Measurements from ENCODE around the gene TRAM2.

Gene TRAM2

DNA sequence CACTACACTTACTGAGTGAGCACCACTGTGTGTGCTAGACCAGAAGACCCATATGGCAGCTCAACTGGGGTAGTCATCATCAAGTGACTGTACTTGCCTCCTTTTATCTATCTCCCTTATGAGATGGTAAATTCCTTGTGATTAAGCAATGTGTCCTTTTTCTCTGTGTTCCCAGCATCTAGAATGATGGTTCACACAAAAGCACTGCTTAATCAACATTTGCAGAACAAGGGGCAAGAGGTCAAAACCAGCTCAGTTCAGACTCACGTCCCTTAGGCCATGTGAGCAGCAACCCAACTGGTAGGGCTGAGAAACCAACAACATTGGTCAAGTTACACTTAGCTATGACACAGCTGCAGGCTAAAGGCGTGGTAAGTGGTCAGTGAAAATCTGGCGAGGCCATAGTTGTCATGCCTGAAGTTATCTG lies 10.0 kb downstream of the TRAM2 start:
- Histone ChIP-seq H3K4me3 (ENCODE audit: low read length) (no peak overlapping the region), H3K4me2 (ENCODE audit: low read length) (peak overlapping the region; percentile 65), H2AFZ (ENCODE audit: low read depth, low read length) (no peak overlapping the region), H3K4me1 (ENCODE audit: low read length) (peaks cover 49% of the 10 kb centered on the region), H3K79me2 (ENCODE audit: low read length) (peaks cover 99% of the 10 kb centered on the region), H4K20me1 (ENCODE audit: insufficient read depth, low read length) (peaks cover 7% of the 10 kb centered on the region; the same call in 1 of the 2 replicates), H3K27me3 (ENCODE audit: low read depth, low read length) (no peaks in the 10 kb centered on the region), H3K9ac (ENCODE audit: low read length) (no peak overlapping the region), H3K36me3 (replicated peaks; ENCODE audit: low read depth, low read length) (peaks cover 11% of the 10 kb centered on the region), H3K27ac (ENCODE audit: low read length) (peak overlapping the region; percentile 45; the same call in 1 of the 2 replicates), H3K9me3 (ENCODE audit: insufficient read depth, low read length) (no peaks in the 10 kb centered on the region)
- TF ChIP-seq EZH2phosphoT487 (IDR thresholded peaks at IDR 0.05; ENCODE audit: low read depth): no peak
- TF ChIP-seq, protein P1, sequence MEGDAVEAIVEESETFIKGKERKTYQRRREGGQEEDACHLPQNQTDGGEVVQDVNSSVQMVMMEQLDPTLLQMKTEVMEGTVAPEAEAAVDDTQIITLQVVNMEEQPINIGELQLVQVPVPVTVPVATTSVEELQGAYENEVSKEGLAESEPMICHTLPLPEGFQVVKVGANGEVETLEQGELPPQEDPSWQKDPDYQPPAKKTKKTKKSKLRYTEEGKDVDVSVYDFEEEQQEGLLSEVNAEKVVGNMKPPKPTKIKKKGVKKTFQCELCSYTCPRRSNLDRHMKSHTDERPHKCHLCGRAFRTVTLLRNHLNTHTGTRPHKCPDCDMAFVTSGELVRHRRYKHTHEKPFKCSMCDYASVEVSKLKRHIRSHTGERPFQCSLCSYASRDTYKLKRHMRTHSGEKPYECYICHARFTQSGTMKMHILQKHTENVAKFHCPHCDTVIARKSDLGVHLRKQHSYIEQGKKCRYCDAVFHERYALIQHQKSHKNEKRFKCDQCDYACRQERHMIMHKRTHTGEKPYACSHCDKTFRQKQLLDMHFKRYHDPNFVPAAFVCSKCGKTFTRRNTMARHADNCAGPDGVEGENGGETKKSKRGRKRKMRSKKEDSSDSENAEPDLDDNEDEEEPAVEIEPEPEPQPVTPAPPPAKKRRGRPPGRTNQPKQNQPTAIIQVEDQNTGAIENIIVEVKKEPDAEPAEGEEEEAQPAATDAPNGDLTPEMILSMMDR (IDR thresholded peaks at IDR 0.05; ENCODE audit: low read depth, low read length): no peak

DNA sequence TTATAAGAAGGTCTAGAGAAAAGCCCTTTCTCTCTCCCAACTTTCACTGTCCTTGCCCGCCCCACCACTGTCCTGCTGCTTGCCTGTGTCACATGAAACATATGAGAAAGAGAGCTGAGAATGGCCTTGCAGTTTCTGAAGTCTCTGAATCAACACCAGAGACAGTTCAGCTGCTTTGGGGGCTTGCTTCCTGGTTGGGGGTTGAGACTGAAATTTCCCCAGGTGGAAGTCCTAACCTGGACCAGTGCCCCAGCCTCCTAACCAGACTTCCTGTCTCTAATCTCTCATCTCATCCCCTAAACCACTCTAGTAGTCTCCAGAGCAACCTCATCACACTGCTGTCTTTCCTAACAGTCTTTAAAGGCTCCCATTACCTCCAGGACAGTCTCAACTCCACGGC lies 10.7 kb downstream of the TRAM2 start:
- H3K9ac ChIP-seq (ENCODE audit: low read length): peak overlapping the region; percentile 21; the same call in 1 of the 2 replicates
- no peak overlapping the region for H2AFZ ChIP-seq (ENCODE audit: low read depth, low read length)
- no peaks in the 10 kb centered on the region for H3K27me3 ChIP-seq (ENCODE audit: low read depth, low read length)
- no peak for TF ChIP-seq EZH2phosphoT487 (IDR thresholded peaks at IDR 0.05; ENCODE audit: low read depth)
- TF ChIP-seq, protein P1 (IDR thresholded peaks at IDR 0.05; ENCODE audit: low read depth, low read length): no peak
- H3K4me3 ChIP-seq (ENCODE audit: low read length): peak overlapping the region; percentile 32
- H3K79me2 ChIP-seq (ENCODE audit: low read length): peaks cover 96% of the 10 kb centered on the region
- peaks cover 4% of the 10 kb centered on the region; the same call in 1 of the 2 replicates for H4K20me1 ChIP-seq (ENCODE audit: insufficient read depth, low read length)
- H3K36me3 ChIP-seq (replicated peaks; ENCODE audit: low read depth, low read length): peaks cover 8% of the 10 kb centered on the region
- no peaks in the 10 kb centered on the region for H3K9me3 ChIP-seq (ENCODE audit: insufficient read depth, low read length)
- peaks cover 47% of the 10 kb centered on the region for H3K4me1 ChIP-seq (ENCODE audit: low read length)
- peak overlapping the region; percentile 45 for H3K27ac ChIP-seq (ENCODE audit: low read length)
- H3K4me2 ChIP-seq (ENCODE audit: low read length): peak overlapping the region; percentile 65

DNA sequence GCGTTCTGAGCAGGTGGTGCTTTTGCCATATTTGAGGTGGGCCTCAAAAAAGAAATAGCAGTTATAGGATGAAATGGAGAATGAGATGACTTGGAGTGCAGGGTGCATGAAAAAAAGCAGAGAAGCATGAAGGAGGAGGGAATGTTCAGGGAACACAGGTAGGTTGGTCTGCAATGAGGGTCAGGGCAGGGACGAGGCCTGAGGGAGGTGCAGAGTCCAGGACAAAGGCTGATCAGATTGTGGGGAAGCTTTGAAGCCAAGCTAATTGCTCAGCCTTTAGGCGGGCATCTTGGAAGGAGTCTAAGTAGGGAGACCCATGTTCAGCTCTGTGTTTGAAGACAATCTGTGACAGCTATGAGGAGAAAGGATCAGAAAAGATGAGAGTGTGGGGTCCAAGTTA lies 12.0 kb downstream of the TRAM2 start:
- Histone ChIP-seq H3K4me2 (ENCODE audit: low read length) (peak overlapping the region; percentile 65; the same call in 1 of the 2 replicates), H4K20me1 (ENCODE audit: insufficient read depth, low read length) (no peaks in the 10 kb centered on the region; the same call in 1 of the 2 replicates), H3K36me3 (replicated peaks; ENCODE audit: low read depth, low read length) (peaks cover 8% of the 10 kb centered on the region), H2AFZ (ENCODE audit: low read depth, low read length) (no peak overlapping the region), H3K4me3 (ENCODE audit: low read length) (no peak overlapping the region), H3K9me3 (ENCODE audit: insufficient read depth, low read length) (no peaks in the 10 kb centered on the region), H3K9ac (ENCODE audit: low read length) (no peak overlapping the region), H3K4me1 (ENCODE audit: low read length) (peaks cover 47% of the 10 kb centered on the region), H3K27me3 (ENCODE audit: low read depth, low read length) (no peaks in the 10 kb centered on the region), H3K27ac (ENCODE audit: low read length) (no peak overlapping the region), H3K79me2 (ENCODE audit: low read length) (peaks cover 92% of the 10 kb centered on the region)
- TF ChIP-seq, protein P1 (IDR thresholded peaks at IDR 0.05; ENCODE audit: low read depth, low read length): no peak
- TF ChIP-seq EZH2phosphoT487 (IDR thresholded peaks at IDR 0.05; ENCODE audit: low read depth): no peak

DNA sequence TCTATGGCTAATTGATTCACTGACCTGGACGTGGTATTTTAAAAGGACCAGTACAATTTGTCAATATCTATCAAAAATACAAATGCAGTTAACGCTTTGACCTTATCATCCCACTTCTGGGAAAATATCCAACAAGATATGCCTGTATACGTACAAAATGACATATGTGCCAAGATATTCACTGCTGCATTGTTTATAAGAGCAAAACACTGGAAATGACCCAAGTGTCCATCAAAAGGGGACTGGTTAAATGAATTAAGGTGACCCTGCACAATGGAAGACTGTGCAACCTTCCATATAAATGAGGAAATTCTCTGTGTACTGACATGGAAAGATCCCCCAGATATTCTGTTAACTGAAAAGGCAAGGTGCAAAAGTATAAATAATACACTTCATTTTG lies 13.9 kb downstream of the TRAM2 start:
- H3K4me1 ChIP-seq (ENCODE audit: low read length): peaks cover 47% of the 10 kb centered on the region
- H3K36me3 ChIP-seq (replicated peaks; ENCODE audit: low read depth, low read length): peaks cover 6% of the 10 kb centered on the region
- H2AFZ ChIP-seq (ENCODE audit: low read depth, low read length): no peak overlapping the region
- peak overlapping the region; percentile 14; the same call in 1 of the 2 replicates for H3K9ac ChIP-seq (ENCODE audit: low read length)
- peak overlapping the region; percentile 11 for H3K4me3 ChIP-seq (ENCODE audit: low read length)
- TF ChIP-seq, protein P1 (IDR thresholded peaks at IDR 0.05; ENCODE audit: low read depth, low read length): no peak
- no peak for TF ChIP-seq EZH2phosphoT487 (IDR thresholded peaks at IDR 0.05; ENCODE audit: low read depth)
- no peak overlapping the region for H3K27ac ChIP-seq (ENCODE audit: low read length)
- no peaks in the 10 kb centered on the region for H3K9me3 ChIP-seq (ENCODE audit: insufficient read depth, low read length)
- H3K79me2 ChIP-seq (ENCODE audit: low read length): peaks cover 88% of the 10 kb centered on the region
- H4K20me1 ChIP-seq (ENCODE audit: insufficient read depth, low read length): no peaks in the 10 kb centered on the region
- H3K4me2 ChIP-seq (ENCODE audit: low read length): peak overlapping the region; percentile 52
- no peaks in the 10 kb centered on the region for H3K27me3 ChIP-seq (ENCODE audit: low read depth, low read length)

Data from OCI-LY3 (cell line).